Activated CD4-positive, alpha-beta T cell treated with anti-CD3 and anti-CD28 coated beads for 4 hours (primary cell): Measurements from ENCODE around the gene SLC9C2.
"Not testable (repeated sequence)": the region's sequence is repeated elsewhere in the genome, so short reads cannot be mapped to it uniquely, and the experiment has no call there.

ENCODE experiments used
- DNase-seq, 2 donors: peaks; one replicate each; pipeline ENCODE4 v3.0.0-alpha.2; 2020

The SLC9C2 gene

DNA sequence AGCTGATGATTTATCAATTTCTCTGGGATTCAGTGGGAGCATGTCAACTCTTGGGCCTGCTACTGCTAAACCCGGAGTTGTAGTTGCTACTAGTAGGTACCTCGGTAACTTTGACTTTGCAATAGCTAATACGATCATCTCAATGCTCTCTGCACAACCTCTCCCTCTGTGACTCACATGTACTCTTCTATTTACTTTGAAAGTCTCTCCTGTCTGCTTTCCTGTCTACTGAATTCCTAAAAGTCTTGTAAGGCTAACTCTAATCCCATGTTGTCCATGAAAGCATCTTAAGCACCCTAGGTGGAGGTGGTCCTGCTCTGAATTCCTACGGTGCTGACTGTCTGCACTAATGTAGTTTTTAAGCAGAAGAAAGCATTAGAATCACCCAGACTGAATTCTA is 29.3 kb downstream of the SLC9C2 start:
- no peak for DNase-seq

DNA sequence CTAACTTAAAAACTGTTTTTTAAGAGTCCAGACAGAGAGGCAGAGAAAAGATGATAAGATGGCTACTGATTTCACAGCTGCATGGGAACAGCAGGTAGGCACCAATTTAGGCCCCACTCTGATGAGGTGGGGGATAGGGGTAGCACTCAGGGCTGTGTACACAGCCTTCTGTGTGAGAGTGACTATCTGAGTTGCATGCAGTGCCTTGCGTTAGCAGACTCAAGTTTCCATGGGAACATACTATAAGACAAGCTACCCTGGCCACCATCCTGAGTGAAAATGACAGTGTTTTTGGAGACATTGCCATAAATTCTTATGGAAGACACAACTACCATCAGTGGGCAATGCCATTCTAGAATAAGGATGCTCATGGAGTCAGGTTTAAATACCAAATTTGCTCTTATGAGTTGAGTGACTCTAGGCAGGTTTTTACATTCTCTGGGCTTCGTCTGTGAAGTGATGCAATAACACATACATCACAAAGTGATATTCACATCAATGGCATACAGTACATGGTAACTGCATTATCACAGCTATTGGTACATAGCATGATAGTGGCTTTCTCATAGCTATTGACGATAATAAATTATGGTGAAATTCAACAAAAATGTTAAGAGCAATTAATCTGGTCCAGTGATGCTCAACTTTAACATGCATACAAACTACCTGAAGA is 30.5 kb downstream of the SLC9C2 start:
- DNase-seq: no peak

DNA sequence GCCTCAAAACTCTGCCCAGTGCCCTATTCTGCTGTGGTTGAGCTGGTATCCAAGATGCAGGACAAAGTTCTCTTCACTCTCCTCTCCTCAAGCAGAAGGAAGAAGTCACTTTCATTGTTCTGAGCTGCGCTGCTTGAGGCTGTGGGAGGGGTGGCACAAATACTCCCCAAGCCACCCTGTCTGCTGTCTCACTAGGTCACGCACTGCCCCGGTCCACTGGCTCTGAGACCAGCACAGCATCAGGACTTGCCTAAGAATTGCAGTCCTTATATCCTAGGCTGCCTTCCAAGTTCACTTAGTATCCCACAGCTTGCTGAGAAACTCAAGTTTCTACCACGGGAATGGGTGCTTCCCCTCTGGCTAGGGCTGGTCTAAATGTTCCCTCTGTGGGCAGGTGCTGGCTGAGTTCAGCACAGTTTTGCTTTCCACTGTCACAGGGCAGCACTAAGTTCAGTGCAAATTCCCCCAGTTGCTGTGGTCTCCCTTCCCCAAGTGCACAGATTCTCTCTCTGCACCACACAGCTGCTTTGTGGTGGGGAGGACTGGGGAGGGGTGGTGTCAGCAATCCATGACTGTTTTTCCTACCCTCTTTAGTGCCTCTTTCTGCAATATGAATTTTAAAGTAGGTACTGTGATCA is 32.4 kb downstream of the SLC9C2 start:
- no peak for DNase-seq

DNA sequence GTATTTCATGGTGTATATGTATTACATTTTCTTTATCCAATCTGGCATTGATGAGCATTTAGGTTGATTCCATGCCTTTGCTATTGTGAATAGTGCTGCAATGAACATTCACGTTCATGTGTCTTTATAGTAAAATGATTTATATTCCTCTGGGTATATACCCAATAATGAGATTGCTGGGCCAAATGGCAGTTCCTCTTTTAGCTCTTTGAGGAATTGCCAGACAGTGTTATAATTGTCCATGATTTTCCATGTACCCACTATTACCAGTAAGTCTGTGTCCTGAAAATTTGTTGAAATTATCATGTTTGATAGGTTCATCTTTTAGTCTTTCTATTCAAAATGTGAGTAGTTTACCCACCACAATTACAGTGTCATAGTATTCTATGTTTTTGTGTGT is 34.4 kb downstream of the SLC9C2 start:
- no peak for DNase-seq

GRCh38 chr1:173563846-173564245 is 39.0 kb downstream of the SLC9C2 start:
- not testable (repeated sequence) for DNase-seq

- no peak for DNase-seq
These were observed 40.1 kb downstream of the SLC9C2 start for GRCh38 chr1:173562813-173563212.

GRCh38 chr1:173561263-173561662 is 41.6 kb downstream of the SLC9C2 start:
- no peak for DNase-seq

DNA sequence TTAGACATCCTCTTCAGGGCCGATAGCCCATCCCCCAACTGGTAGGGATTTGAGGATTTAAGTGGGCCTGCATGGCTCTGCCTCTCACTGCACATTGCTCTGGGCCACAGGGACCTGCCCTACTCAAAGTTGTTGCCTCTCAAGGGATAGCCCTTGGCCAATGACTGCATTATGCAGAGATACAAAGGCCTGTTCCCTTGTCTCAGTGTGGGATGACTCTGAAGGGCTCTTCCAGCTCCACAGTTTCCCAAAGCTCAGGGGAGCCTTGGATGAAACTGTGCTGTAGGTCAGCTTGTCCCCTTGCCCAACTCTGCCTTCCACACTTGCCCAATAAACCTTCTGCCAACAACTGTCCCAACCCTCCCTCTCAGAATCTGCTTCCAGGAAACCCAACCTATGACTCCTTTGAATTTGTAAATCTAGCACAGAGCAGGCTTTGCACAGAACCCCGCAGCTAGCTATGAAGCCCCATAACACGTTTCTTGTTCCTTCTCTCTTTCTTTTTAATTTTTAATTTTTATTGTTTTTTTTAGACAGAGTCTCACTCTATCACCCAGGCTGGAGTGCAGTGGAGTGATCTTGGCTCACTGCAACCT is 42.5 kb downstream of the SLC9C2 start:
- DNase-seq: no peak

GRCh38 chr1:173555651-173556305 is 47.1 kb downstream of the SLC9C2 start:
- no peak for DNase-seq

DNA sequence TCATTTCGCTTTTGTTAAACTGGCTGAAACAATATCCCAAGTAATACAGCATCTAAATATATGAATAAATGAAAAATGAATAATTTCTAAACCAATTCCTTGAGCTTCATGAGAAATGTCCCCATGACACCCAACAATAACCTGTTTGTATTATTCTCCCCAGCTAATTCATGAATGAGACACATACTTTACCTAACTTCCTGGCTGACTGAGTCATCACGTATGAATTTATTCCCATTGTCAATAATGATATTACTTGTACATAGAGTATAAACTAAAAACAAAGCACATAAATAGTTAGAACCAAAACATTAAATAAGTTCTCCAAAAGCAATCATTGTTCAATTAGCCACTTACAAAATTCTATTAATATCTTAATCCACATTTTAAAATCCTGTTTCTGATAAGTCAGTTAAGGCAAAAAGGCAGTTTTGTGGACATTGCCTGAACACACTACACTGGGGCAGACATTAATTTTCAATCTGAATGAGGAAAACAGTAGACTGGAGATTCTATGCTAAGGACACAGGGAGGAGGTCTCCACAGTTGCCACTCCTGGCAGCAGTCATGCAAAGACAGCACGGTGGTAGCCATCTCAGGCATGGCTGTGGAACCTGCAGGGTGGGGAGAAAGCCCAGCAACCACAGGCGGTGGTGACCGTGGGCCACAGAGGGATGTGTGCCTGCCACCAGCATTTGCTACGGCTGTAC is 48.2 kb downstream of the SLC9C2 start:
- no peak for DNase-seq

- DNase-seq: no peak
These were observed 48.8 kb downstream of the SLC9C2 start for GRCh38 chr1:173554089-173554488.

DNA sequence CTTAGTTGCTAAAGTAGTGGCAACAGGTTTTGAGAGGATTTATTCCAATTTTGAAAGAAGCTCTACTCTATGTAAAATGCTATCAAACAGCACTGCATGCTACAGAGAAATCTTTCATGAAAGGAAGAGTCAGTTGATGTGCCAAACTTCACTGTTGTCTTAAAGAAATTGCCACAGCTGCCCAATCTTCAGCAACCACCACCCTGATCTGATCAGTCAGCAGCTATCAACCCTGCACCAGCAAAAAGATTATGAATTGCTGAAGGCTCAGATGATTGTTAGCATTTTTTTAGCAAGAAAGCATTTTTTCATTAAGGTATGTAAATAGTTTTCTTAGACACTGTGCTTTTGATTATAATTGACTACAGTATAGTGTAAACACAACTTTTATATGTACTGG is 49.6 kb downstream of the SLC9C2 start:
- DNase-seq: no peak

- no peak for DNase-seq
These were observed 51.2 kb downstream of the SLC9C2 start for GRCh38 chr1:173551699-173552098.

- DNase-seq: no peak
These were observed 53.1 kb downstream of the SLC9C2 start for GRCh38 chr1:173549813-173550212.

DNA sequence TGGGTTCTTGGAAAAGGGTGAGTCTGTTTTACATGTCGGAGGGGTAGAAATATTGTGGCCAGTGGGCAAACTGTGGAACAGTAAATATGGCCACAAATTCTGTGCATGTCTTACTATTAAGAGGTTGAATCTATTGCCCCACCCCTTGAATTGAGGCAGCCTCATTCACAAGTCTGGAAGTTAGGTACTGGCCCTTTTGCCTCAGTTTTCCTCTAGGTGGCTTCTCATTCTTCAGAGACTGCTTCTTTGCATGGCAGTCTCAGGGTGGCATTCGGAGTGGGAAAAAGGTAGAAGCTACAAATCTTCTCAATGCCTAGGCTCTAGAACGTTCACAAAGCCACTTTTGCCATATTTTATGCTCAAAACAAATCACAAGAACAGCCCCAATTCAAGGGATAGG is 57.2 kb downstream of the SLC9C2 start:
- no peak for DNase-seq

DNA sequence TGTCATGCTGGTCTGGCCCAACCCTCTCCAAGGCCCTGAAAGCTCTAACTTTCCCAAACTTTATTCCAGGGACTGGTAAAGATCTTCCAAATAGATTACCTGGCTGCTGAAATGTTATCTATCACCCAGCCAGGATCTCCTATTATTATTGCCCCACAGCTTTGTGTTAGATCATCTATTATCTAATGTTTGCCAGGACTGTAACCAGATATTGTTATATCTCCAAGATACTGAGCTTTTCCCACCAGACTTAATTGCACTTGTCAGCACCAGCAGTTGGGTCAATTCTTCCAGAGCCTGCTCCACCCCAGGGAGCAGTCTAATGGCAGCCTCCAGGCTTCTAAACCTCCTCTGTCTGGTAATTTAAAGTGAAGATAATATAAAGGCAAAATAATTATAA is 66.6 kb downstream of the SLC9C2 start:
- no peak for DNase-seq

DNA sequence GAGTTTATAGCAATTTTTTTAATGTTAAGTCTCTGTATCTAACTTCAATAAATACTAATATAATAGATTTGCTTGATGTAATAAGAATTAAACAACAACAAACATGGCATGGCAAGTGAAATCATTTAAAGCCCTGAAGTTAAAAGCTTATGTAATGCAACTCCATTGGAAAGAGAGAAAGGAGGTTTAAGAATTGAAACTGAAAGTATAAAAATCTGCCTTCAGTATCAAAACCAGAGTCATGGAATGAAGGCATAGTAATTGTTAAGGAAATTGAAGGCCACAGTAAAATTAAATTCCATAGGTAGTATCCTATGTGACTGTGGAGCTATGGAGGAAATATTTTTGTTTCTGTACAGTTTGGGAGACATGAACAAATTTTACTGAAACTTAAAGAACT is 70.6 kb downstream of the SLC9C2 start:
- DNase-seq: no peak

GRCh38 chr1:173530795-173531693 is 71.8 kb downstream of the SLC9C2 start:
- no peak for DNase-seq

DNA sequence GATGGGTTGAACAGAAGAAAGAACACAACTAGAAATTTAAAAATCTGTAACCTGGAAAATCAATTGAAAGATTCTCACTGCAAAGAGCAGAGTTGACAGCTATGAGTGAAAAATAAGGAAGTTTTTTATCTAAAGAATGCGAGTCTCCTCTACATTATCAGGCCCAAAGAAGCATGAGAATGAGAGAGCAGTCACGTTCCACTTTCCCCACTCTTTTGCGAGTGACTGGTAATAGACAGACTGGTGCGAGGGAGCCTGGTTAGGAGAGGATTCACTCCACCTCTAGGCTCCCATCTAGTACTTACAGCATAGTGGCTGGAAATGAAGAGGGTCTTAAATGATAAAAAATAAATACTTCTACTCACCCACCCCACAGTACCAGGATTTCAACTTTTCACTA is 73.8 kb downstream of the SLC9C2 start:
- no peak for DNase-seq

DNA sequence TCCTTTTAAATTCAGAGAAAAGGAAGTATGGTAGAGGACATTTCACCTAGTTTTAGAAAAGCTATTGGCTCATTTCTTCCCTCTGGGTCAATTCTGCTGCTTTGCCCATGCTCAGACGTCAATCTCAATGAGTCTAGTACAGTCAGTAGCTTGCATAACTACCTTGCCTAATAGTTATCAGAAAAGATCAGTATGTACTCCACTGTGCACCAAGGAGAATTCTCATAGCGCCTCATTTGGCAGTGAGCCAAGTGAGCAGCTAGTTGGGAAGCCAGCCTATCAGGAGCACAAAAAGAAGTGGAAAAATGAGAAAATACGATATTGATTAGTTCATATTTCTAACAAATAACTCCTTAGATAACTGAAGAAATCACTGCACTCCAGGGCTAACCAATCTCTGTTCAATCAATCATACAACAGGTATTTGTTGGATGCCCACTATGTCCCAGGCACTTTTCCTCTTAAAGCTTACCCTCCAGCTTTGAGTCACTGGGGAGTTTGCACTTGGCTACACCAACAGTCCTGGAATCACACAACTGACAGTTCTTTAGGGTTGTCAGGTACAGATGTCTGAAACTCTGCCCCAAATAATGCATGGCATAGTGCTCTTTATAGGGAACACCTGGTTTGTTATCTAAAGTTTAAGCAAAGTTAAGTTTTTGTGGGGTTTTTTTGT is 75.6 kb downstream of the SLC9C2 start:
- DNase-seq: no peak

DNA sequence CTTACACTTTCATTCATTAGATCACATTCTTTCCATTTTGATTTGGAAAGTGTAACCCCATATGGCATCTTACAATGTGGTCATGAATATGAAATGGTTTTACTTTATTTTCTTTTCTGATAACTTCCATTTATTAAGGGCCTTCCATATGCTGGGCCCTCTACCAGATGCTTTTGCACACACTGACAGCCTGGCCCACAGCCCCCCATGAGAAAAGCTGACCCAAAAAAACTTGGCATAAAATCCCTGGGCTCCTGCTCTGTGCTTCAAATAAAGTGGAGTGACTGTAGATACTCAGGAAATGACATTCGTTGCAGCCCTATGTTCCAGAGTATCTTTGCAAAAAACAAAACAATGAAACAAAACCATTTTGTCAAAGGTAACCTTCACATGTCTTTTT is 76.9 kb downstream of the SLC9C2 start:
- no peak for DNase-seq

DNA sequence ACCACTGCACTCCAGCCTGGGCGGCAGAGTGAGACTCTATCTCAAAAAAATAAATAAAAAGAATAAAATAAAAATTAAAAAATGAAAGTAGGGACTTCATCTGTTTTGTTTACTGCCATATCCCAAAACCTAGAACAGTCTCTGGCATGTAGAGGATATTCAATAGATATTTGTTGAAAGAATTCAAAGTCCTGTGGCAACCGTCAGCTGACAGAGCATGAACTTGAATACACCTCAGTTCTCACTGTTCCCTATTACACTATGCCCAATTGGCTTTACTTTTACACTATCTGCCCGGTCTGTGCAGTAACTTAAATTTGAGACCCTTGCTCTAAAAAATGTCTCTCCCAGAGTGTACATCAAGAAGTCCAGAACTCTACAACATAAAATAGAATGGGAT is 79.5 kb downstream of the SLC9C2 start:
- no peak for DNase-seq
